ENCODE results near the gene SLC30A2. TPM values are rescaled to one million over a fixed set of nuclear protein-coding genes. Genes with fewer than 3 reads are reported as not detected.
A peak's percentile ranks its signal among the peaks of the same experiment; 100 is the strongest.

Gene SLC30A2
- total and polyA plus RNA-seq, 9 of the 15 experiments (the other 6 are each of a cell fraction or from before 2014, with no cell fraction given) = 0.01 to 0.18 (median 0.06) TPM; not detected in 3

- no peak overlapping the region for H3K27ac ChIP-seq (ENCODE audit: extremely low read depth, low read depth, low read length)
- ATAC-seq (no peak), DNase-seq (ENCODE audit: extremely low read depth in 1 of 4, low spot score in 3 of 4) (no peak), FAIRE-seq (no peak)
- H3K79me2 ChIP-seq (ENCODE audit: control insufficient read depth, insufficient read depth, low read length) = peaks cover 8% of the 10 kb centered on the region; the same call in 2 of the 3 replicates
- WGBS (ENCODE audit: insufficient coverage, low coverage, missing lambda C conversion rate) = 66% methylated on average over 12 of the region's 12 CpGs
- no peak overlapping the region for H2AFZ ChIP-seq (ENCODE audit: low read depth, low read length)
- no peak overlapping the region for H3K4me2 ChIP-seq (ENCODE audit: insufficient read depth, low read length)
- peak overlapping the region in 1 of 2 experiments; percentile 77; a peak in 1 of 4 replicates for H3K9ac ChIP-seq (ENCODE audit: insufficient read depth in 1 of 2, low read depth in 2 of 2, low read length in 2 of 2)
- BruUV-seq (replicated peaks) = no TSS peak
- intact Hi-C loops (cut with micrococcal nuclease) (no loop called here), in situ Hi-C loops (cut with MboI) (no loop called here)
- H3K9me3 ChIP-seq (replicated peaks; ENCODE audit: control insufficient read depth, insufficient read depth, low read depth, low read length) = no peaks in the 10 kb centered on the region
- CTCF ChIA-PET (ENCODE audit: low intra/inter-chr PET ratio) = no interaction called here
- H3K4me1 ChIP-seq (replicated peaks in 1 of 2; ENCODE audit: control insufficient read depth in 2 of 2, insufficient read depth in 2 of 2, low read length in 2 of 2) = peaks cover 34 to 67% of the 10 kb centered on the region in 2 experiments
- H3K9me1 ChIP-seq (ENCODE audit: control insufficient read depth, insufficient read depth, low read length) = no peaks in the 10 kb centered on the region
- no peaks in the 10 kb centered on the region for H4K20me1 ChIP-seq (replicated peaks; ENCODE audit: control insufficient read depth, insufficient read depth, low read length)
- POLR2A ChIA-PET = interaction anchor here (0.6 to 1.5 kb wide), 6 partner anchors 8 to 209 kb away, joined by 3 to 7 read pairs (median 4); partner anchors contain the start of genes CEP85 and TRIM63
- H3K4me3 ChIP-seq = no peak overlapping the region
- H3K27me3 ChIP-seq (ENCODE audit: control insufficient read depth in 2 of 2, insufficient read depth in 2 of 2, low read length in 2 of 2) = no peaks in the 10 kb centered on the region
- no peaks in the 10 kb centered on the region for H3K36me3 ChIP-seq (ENCODE audit: control insufficient read depth, insufficient read depth, low read length)
- peak in 1 of 2 experiments; percentile 52 for TF ChIP-seq E2F6 (IDR thresholded peaks at IDR 0.05; ENCODE audit: borderline replicate concordance in 1 of 2, extremely low read depth in 1 of 2, insufficient read depth in 1 of 2, insufficient read length in 1 of 2, low read depth in 1 of 2, low read length in 1 of 2, poor library complexity in 1 of 2, severe bottlenecking in 1 of 2)
- TF ChIP-seq MEIS2 (IDR thresholded peaks at IDR 0.05; ENCODE audit: partially characterized antibody) = no peak
- 0 out of 4 replicates have a peak, but pooled peaks of 1 of the 2 experiments have one; percentile 26 for TF ChIP-seq TEAD1 (CRISPR knock-in tag; IDR thresholded peaks at IDR 0.05)
- peak; percentile 81 for TF ChIP-seq ZSCAN29 (IDR thresholded peaks at IDR 0.05)
- TF ChIP-seq, protein P1, sequence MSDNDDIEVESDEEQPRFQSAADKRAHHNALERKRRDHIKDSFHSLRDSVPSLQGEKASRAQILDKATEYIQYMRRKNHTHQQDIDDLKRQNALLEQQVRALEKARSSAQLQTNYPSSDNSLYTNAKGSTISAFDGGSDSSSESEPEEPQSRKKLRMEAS (CRISPR knock-in tag; IDR thresholded peaks at IDR 0.05) = peak; percentile 49
- TF ChIP-seq, protein P2, sequence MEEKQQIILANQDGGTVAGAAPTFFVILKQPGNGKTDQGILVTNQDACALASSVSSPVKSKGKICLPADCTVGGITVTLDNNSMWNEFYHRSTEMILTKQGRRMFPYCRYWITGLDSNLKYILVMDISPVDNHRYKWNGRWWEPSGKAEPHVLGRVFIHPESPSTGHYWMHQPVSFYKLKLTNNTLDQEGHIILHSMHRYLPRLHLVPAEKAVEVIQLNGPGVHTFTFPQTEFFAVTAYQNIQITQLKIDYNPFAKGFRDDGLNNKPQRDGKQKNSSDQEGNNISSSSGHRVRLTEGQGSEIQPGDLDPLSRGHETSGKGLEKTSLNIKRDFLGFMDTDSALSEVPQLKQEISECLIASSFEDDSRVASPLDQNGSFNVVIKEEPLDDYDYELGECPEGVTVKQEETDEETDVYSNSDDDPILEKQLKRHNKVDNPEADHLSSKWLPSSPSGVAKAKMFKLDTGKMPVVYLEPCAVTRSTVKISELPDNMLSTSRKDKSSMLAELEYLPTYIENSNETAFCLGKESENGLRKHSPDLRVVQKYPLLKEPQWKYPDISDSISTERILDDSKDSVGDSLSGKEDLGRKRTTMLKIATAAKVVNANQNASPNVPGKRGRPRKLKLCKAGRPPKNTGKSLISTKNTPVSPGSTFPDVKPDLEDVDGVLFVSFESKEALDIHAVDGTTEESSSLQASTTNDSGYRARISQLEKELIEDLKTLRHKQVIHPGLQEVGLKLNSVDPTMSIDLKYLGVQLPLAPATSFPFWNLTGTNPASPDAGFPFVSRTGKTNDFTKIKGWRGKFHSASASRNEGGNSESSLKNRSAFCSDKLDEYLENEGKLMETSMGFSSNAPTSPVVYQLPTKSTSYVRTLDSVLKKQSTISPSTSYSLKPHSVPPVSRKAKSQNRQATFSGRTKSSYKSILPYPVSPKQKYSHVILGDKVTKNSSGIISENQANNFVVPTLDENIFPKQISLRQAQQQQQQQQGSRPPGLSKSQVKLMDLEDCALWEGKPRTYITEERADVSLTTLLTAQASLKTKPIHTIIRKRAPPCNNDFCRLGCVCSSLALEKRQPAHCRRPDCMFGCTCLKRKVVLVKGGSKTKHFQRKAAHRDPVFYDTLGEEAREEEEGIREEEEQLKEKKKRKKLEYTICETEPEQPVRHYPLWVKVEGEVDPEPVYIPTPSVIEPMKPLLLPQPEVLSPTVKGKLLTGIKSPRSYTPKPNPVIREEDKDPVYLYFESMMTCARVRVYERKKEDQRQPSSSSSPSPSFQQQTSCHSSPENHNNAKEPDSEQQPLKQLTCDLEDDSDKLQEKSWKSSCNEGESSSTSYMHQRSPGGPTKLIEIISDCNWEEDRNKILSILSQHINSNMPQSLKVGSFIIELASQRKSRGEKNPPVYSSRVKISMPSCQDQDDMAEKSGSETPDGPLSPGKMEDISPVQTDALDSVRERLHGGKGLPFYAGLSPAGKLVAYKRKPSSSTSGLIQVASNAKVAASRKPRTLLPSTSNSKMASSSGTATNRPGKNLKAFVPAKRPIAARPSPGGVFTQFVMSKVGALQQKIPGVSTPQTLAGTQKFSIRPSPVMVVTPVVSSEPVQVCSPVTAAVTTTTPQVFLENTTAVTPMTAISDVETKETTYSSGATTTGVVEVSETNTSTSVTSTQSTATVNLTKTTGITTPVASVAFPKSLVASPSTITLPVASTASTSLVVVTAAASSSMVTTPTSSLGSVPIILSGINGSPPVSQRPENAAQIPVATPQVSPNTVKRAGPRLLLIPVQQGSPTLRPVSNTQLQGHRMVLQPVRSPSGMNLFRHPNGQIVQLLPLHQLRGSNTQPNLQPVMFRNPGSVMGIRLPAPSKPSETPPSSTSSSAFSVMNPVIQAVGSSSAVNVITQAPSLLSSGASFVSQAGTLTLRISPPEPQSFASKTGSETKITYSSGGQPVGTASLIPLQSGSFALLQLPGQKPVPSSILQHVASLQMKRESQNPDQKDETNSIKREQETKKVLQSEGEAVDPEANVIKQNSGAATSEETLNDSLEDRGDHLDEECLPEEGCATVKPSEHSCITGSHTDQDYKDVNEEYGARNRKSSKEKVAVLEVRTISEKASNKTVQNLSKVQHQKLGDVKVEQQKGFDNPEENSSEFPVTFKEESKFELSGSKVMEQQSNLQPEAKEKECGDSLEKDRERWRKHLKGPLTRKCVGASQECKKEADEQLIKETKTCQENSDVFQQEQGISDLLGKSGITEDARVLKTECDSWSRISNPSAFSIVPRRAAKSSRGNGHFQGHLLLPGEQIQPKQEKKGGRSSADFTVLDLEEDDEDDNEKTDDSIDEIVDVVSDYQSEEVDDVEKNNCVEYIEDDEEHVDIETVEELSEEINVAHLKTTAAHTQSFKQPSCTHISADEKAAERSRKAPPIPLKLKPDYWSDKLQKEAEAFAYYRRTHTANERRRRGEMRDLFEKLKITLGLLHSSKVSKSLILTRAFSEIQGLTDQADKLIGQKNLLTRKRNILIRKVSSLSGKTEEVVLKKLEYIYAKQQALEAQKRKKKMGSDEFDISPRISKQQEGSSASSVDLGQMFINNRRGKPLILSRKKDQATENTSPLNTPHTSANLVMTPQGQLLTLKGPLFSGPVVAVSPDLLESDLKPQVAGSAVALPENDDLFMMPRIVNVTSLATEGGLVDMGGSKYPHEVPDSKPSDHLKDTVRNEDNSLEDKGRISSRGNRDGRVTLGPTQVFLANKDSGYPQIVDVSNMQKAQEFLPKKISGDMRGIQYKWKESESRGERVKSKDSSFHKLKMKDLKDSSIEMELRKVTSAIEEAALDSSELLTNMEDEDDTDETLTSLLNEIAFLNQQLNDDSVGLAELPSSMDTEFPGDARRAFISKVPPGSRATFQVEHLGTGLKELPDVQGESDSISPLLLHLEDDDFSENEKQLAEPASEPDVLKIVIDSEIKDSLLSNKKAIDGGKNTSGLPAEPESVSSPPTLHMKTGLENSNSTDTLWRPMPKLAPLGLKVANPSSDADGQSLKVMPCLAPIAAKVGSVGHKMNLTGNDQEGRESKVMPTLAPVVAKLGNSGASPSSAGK (IDR thresholded peaks at IDR 0.05) = peak; percentile 79
- TF ChIP-seq ZNF778 (CRISPR knock-in tag; IDR thresholded peaks at IDR 0.05) = no peak
Measured at GRCh38 chr1:26032656-26033357, 13.1 kb downstream of the SLC30A2 start.
